WERI-Rb-1 (cell line): Measurements from ENCODE around the gene FCHSD2.
"Not testable (repeated sequence)": the region's sequence is repeated elsewhere in the genome, so short reads cannot be mapped to it uniquely, and the experiment has no call there.

Experiments
- DNase-seq: peaks from one replicate; pipeline ENCODE4 v3.0.0-alpha.2; 2020
- H3K27ac ChIP-seq: fragments of 250-450 bp; sonication (Bioruptor Pico); 2 replicates; pipeline ENCODE4 v1.5.1; 2020; ENCODE audit warnings: mild to moderate bottlenecking, moderate library complexity
- H3K27me3 ChIP-seq: fragments of 250-450 bp; sonication (Bioruptor Pico); 2 replicates; pipeline ENCODE4 v1.5.1; 2021; ENCODE audit warnings: mild to moderate bottlenecking, low read depth, moderate library complexity; ENCODE audit not compliant: insufficient read depth, severe bottlenecking
- H3K36me3 ChIP-seq: fragments of 250-450 bp; sonication (Bioruptor Pico); 2 replicates; pipeline ENCODE4 v1.5.1; 2020; ENCODE audit warnings: mild to moderate bottlenecking, moderate library complexity
- H3K4me3 ChIP-seq: 2 replicates; pipeline ENCODE4 v1.5.1; 2011; ENCODE audit warnings: low read depth, mild to moderate bottlenecking, control low read depth, low read length
- H3K9me3 ChIP-seq: fragments of 250-450 bp; sonication (Bioruptor Pico); 2 replicates; pipeline ENCODE4 v1.5.1; 2021; ENCODE audit warnings: mild to moderate bottlenecking, moderate library complexity; ENCODE audit not compliant: severe bottlenecking
- CTCF ChIP-seq: IDR thresholded peaks from 2 replicates; pipeline ENCODE4 v1.5.1; 2011; ENCODE audit warnings: low read depth, mild to moderate bottlenecking, control low read depth, inconsistent platforms, low read length

The FCHSD2 gene

GRCh38 chr11:72798361-72798760 lies 343.8 kb downstream of the FCHSD2 start:
- Histone ChIP-seq H3K9me3 (no peaks in the 10 kb centered on the region), H3K4me3 (no peak overlapping the region), H3K27ac (no peak overlapping the region), H3K36me3 (no peaks in the 10 kb centered on the region), H3K27me3 (no peaks in the 10 kb centered on the region)
- DNase-seq, result peak; percentile 36
- TF ChIP-seq CTCF, result no peak

- TF ChIP-seq CTCF, result peak; percentile 87
- Histone ChIP-seq H3K27ac (peak within 1 kb of the TSS; percentile 62), H3K9me3 (no peaks in the 10 kb centered on the region), H3K27me3 (no peaks in the 10 kb centered on the region), H3K4me3 (peak within 1 kb of the TSS; percentile 85), H3K36me3 (no peaks in the 10 kb centered on the region)
- DNase-seq, result peak; percentile 95
These were observed 348.4 kb downstream of the FCHSD2 start, which contains the start of gene STARD10 for GRCh38 chr11:72793425-72794367. STARD10 (minus strand) TSS chr11:72794047; CDS start chr11:72781181, 12,866 bp downstream.

- Histone ChIP-seq H3K36me3 (no peaks in the 10 kb centered on the region), H3K9me3 (no peaks in the 10 kb centered on the region), H3K4me3 (peak overlapping the region; percentile 85; the same call in 1 of the 2 replicates), H3K27ac (peak overlapping the region; percentile 40), H3K27me3 (no peaks in the 10 kb centered on the region)
- no peak for DNase-seq
- TF ChIP-seq CTCF, result no peak
These were observed 349.1 kb downstream of the FCHSD2 start for GRCh38 chr11:72793076-72793424.

GRCh38 chr11:72792437-72793021 lies 349.6 kb downstream of the FCHSD2 start:
- DNase-seq, result no peak
- no peak for TF ChIP-seq CTCF
- Histone ChIP-seq H3K4me3 (no peak overlapping the region), H3K27me3 (no peaks in the 10 kb centered on the region), H3K9me3 (no peaks in the 10 kb centered on the region), H3K36me3 (no peaks in the 10 kb centered on the region), H3K27ac (no peak overlapping the region)

GRCh38 chr11:72791228-72791627 lies 350.9 kb downstream of the FCHSD2 start:
- not testable (repeated sequence) for H3K27me3 ChIP-seq, DNase-seq, H3K4me3 ChIP-seq, H3K36me3 ChIP-seq, H3K27ac ChIP-seq, H3K9me3 ChIP-seq

- Histone ChIP-seq H3K27me3 (no peaks in the 10 kb centered on the region), H3K9me3 (no peaks in the 10 kb centered on the region), H3K4me3 (no peak overlapping the region), H3K36me3 (no peaks in the 10 kb centered on the region), H3K27ac (no peak overlapping the region)
- TF ChIP-seq CTCF, result no peak
- no peak for DNase-seq
These were observed 352.5 kb downstream of the FCHSD2 start for GRCh38 chr11:72789493-72790131.
